HG03095 (cell line): ENCODE data around the gene GPR135.

Experiments
- ATAC-seq: cut with Tn5 transposase; IDR thresholded peaks from one replicate; pipeline ENCODE4 v1.9.1; 2021; ENCODE audit warnings: moderate library complexity; ENCODE audit not compliant: unreplicated experiment

The GPR135 gene

GRCh38 chr14:59425322-59425935 lies 39.8 kb downstream of the GPR135 start:
- ATAC-seq = no peak

GRCh38 chr14:59424341-59425071 lies 40.7 kb downstream of the GPR135 start:
- no peak for ATAC-seq

- ATAC-seq = no peak
Measured at GRCh38 chr14:59422069-59422881, 42.9 kb downstream of the GPR135 start.

GRCh38 chr14:59419303-59419702 lies 45.9 kb downstream of the GPR135 start:
- no peak for ATAC-seq

GRCh38 chr14:59417311-59417710 lies 47.9 kb downstream of the GPR135 start:
- no peak for ATAC-seq

- ATAC-seq = no peak
Measured at GRCh38 chr14:59415836-59416602, 49.2 kb downstream of the GPR135 start.
